DMS153 treated with DMSO at 0.1 percent for 48 hours (cell line): ENCODE data around the gene NEMP1.
"Not testable (repeated sequence)": the region's sequence is repeated elsewhere in the genome, so short reads cannot be mapped to it uniquely, and the experiment has no call there.

Source experiments
- DNase-seq: peaks from one replicate; lab custom pipeline; 2025; ENCODE audit not compliant: unreplicated experiment; lab: John Stamatoyannopoulos, UW

Gene NEMP1

DNA sequence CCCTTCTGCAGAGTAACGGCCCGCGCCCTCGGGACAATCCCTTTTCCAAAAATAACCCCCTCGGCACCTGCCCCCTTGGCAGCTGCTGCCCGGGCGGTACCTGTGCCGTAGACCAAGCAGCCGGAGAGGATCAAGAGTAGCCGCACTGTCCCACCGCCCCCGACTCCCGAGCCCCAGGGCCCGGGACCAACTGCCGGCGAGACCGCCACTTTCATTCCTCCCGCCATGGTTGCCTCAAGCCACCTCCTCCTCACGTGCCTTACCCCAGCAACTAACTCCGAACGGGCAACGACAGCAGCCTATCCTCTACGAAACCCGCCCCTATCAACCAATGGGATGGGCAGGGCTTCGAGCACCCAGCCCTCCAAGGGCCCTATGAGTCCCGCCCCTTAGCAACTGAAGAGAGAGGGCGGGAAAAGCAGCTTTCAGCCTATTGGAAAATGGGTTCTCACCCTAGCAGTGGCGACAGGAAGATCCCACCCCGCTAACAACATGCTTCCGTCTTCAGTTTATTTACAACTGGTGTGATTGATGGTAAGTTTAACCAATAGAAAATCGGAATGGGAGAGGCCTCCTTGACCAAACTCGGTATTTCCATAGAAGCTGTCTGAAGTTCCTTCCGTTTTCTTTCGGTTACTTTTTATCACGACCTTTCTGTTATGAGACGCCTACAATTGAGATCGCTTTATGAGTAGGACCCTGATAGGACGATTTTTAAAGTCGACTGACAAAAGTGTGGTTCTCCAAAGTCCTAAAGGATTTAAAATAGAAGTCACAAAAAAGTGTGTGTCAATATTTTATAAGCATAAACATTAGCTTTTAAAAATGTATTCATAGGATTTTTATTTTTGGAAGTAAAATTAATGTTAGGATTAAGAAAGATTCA lies at the start of gene NEMP1:
Gene NEMP1 (minus strand): TSS at position 273 of the 886 bp plus-strand sequence. CDS start 46 bp downstream, at position 227.
- peak; percentile 99 for DNase-seq

GRCh38 chr12:57127726-57128518 lies 49.3 kb upstream of the NEMP1 start, which contains the start of gene LRP1:
LRP1 (plus strand) TSS chr12:57128483; CDS start chr12:57128965, 482 bp downstream.
- peak; percentile 54 for DNase-seq

- DNase-seq: peak; percentile 61
These were observed 48.6 kb upstream of the NEMP1 start for GRCh38 chr12:57127101-57127725.

GRCh38 chr12:57126561-57126960 lies 48.0 kb upstream of the NEMP1 start:
- no peak for DNase-seq

DNA sequence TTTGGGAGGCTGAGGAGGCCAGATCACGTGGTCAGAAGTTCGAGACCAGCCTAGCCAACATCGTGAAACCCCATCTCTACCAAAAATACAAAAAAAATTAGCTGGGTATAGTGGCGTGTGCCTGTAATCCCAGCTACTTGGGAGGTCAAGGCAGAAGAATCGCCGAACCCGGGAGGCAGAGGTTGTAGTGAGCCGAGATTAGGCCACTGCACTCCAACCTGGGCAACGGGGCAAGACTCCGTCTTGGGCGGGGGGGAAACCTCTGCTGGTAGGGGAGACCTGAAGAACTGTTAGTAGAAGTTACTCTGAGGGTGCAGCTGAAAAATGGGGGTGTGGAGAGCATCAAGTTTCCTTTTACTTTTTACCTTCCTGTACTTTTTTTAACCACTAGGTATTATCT lies 47.5 kb upstream of the NEMP1 start:
- no peak for DNase-seq

DNA sequence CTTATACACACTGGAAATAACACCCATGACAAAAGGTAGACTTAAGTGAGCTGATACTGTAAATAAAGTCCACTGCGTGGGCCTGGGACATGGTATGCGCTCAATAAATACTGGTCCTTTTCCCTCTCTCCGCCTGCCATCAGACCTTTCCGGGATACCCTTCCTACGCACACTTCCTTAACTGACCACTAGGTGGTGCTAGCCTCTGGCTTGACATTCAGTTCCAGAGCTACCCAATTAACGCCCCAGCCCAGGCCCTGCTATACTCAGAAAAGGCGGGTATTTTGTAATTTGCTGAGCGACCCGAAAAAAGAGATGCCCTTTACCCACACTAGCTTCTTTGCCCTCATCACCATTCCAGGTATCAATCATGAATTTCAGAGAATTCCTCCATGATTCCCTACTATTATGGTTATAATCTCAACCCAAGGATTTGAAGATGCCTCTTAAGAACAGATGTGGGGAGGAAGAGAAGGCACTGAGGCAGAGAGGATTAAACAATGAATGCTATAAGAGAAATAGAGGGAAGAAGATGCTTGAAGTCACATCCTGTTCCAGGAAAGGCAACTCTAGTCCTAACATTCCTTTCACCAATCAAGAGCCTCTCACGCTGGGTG lies 45.8 kb upstream of the NEMP1 start:
- peak; percentile 47 for DNase-seq

GRCh38 chr12:57123813-57124212 lies 45.2 kb upstream of the NEMP1 start:
- DNase-seq: no peak

DNA sequence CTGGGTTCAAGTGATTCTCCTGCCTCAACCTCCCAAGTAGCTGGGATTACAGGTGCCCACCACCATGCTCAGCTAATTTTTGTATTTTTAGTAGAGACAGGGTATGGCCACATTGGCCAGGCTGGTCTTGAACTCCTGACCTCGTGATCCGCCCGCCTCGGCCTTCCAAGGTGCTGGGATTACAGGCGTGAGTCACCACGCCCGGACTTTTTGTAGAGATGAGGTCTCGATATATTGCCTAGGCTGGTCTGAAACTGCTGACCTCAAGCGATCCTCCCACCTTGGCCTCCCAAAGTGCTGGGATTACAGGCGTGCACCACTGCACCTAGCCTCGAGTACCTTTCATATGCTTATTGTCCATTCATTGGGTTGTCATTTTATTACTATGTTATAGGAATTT lies 42.1 kb upstream of the NEMP1 start:
- DNase-seq: not testable (repeated sequence)

DNA sequence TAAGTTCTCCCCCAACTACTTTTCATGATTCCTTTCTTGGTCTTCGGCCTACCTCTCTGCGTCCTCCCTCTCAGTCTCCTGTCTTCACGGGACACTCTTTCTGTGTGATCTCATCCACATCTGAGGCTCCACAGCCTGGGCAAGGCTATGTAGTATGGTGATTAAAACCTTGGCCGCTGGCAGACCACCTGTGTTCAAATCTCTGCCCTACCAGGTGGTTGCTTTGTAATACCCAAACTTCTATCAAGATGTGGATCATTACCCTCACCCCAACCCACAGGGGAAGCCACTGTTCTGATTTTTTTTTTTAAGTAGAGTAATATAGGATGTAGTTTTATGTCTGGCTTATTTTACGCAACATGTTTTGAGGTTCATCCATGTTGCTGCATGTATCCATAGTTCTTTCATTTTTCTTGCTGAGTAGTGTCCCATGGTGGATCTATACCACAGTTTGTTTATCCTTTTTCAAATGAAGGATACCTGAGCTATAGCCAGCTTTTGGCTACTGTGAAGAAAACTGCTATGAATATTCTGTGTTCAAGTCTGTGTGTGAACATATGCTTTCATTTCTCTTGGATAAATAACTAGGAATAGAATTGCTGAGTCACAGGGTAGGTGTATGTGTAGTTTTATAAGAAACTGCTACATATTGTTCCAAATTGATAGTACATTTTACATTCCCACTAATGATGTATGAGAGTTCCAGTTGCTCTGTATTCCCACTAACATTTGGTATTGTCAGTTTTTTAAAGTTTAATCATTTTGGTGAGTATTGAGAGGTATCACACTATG lies 40.9 kb upstream of the NEMP1 start:
- no peak for DNase-seq

DNA sequence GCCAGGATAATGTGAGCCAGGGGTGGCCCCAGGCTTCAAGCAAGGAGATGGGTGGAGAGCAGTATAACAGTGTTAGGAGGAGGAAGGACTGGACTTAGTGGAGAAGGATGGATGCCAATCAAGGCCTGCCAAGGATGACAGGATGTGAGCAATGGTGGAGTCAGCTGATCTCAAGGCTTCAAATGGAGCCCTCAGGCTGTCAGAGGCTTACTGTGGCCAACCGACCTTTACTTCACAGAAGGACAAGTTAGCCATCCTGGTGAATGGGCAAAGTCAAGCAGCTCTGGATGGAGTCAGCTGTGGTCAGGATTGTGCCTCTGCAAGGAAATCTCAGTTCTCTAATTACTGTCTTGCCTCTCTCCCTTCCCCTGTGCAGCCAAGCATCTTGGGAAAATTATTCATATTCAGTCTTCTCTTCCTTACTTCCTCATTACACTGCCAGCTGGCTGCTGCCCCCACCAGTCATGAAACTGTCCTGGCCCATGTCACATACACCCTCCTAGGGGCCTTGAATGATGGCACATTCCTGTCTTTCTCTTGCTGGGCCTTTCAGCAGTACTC lies 40.2 kb upstream of the NEMP1 start:
- DNase-seq: no peak

DNA sequence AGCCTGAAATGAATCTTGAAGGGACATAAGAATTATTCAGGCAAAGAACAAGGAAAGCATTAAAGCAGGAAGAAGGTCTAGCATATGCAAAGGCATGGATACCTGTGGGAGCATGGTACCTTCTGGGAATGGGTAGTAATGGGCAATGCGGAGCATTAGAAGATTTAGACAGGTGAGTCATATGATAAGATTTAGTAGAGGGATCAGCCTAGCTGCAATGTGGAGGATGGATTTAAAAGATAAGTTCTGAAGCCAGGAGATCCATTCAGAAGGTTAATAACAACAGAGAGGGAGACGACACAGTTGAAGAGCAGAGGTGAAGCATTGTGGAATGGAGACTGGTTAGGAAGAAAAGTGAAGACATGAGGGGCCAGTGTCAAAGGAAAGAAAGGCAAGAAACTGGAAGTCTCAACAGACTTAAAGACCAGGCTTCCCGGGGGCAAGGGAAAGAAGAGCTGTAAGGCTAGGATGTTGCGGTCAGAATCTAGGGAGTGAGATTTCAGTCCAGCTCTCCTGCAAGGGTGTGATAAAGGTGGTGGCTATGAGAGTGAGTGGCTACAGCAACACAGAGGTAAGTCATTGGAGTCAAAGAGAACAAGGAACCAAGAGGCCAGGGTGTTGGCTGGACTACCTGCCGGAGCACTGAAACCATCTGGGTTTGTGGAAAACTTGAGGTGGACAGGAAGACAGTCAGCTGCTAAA lies 38.1 kb upstream of the NEMP1 start:
- DNase-seq: no peak

DNA sequence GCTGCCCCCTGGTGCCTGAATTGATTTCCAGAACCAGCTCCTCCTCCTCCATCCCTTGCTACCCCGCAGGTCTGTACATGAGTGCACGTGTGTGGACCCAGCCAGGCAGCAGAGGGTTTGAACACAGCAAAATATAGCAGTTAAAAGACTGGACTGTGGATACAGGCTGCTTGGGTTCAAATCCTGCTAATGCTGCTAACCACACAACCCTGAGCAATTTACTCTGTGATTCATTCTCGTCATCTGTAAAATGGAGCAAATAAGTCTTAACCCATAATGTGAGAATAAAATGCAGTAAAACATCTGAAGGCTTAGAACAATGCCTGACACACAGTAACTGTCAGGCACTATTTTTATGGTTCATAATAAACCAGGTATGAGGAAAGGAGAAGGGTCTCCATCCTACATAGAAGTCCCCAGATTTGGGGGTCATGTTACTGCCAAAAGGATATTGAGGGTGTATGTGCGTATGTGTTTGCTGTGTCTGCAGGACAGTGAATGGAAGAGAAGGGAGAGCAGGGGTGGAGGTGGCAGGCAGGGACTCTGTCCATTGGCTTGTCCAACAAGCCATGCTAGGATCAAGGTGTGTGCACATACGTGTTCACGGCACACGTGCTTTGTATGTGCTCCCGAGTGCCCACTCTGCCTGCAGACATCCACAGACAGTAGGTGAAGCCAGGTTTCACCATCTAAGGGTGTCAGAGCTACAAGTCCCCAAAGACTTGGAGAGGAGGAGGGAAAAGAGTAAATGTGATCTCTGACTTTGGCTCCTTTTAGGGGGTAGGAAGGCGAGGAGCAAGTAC lies 34.1 kb upstream of the NEMP1 start:
- no peak for DNase-seq

- DNase-seq: peak; percentile 54
These were observed 32.6 kb upstream of the NEMP1 start, which contains the start of gene STAT6 for GRCh38 chr12:57111031-57111734. STAT6 (minus strand) TSS chr12:57111362; CDS start chr12:57108278, 3,084 bp downstream.

- peak; percentile 20 for DNase-seq
These were observed 31.8 kb upstream of the NEMP1 start for GRCh38 chr12:57110104-57111030.

DNA sequence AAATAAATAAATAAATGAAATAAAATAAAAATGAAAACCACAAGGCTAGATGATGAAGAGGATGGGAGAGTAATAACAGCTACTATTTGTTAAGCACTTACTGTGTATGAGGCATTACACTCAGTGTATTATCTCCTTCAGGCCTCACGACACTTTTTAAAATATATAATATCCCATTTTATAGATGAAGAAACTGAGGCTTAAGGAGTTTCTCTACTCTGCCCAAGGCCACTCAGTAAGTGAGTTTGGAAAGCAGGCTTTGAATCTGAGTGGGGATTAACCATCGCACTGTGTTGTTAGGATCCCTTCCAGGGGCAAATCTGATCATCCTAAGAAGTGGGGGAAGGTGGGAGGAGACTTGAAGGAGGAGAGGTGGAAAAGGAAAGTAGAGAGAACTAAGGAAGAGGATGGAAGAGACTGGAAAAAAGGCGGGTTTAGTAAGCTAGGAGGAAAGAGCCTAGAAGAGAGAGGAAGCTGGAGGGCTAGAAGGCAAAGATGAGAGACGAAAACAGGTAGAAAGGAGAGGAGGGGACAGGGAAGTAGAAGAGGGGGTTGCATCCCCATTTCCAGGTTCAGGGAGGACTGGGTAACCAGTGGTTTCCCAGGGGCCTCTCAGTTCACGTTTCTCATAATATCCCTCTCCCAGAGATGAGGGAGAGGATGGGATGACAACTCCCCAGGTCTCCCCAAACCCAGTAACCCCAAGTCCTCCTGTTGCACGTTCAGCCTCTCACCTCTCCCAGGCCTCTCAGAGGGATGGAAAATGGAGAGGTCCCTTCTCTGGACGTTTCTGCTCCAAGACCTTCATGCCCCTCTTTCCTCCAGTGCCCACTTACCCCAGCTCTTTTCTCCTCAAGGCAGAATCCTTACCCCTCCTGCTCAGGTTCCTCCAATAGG lies 30.9 kb upstream of the NEMP1 start:
- no peak for DNase-seq
